HEK293 (cell line): ENCODE data around the gene FIGNL2.

ENCODE experiments used
- CTCF ChIA-PET: fragments of 350-600 bp; formaldehyde crosslinking; extraction: SDS; loops from one replicate; lab custom pipeline; 2021; ENCODE audit warnings: antibody characterized with exemption; lab: Yijun Ruan, JAX
- POLR2A ChIA-PET: fragments of 300-600 bp; formaldehyde crosslinking; extraction: SDS; loops from one replicate; lab custom pipeline; 2020; ENCODE audit warnings: antibody characterized with exemption, inconsistent platforms; lab: Yijun Ruan, JAX
- H3K27ac ChIP-seq: fragments of 200-500 bp; sonication (Bioruptor generic); 2 replicates; pipeline ENCODE4 v1.5.1; 2014; ENCODE audit warnings: low read depth, low read length, control low read depth, inconsistent platforms; ENCODE audit errors: extremely low read depth
- H3K36me3 ChIP-seq, 2 experiments: fragments of 200-500 bp in 1 of 2; sonication (Bioruptor generic) in 1 of 2; 1 replicate in 1 of 2; 2 replicates in 1 of 2; pipeline ENCODE4 v1.5.1; 2014 to 2017; ENCODE audit warnings: inconsistent platforms in 2 of 2, low read length in 2 of 2; ENCODE audit not compliant: control insufficient read depth in 2 of 2, insufficient read depth in 1 of 2
- H3K4me1 ChIP-seq: fragments of 200-500 bp; sonication (Bioruptor generic); 2 replicates; pipeline ENCODE4 v1.5.1; 2014; ENCODE audit warnings: mild to moderate bottlenecking, low read length, inconsistent platforms; ENCODE audit not compliant: control insufficient read depth, insufficient read depth
- H3K4me3 ChIP-seq: 2 replicates; pipeline ENCODE4 v1.5.1; 2011; ENCODE audit warnings: low read depth, mild to moderate bottlenecking, control low read depth, low read length, moderate library complexity
- H3K9me3 ChIP-seq: fragments of 200-500 bp; sonication (Bioruptor generic); 2 replicates; pipeline ENCODE4 v1.5.1; 2014; ENCODE audit warnings: low read depth, low read length, inconsistent platforms; ENCODE audit not compliant: control insufficient read depth, insufficient read depth
- HOXA7 ChIP-seq: sonication (generic); formaldehyde crosslinking; IDR thresholded peaks from 2 replicates; pipeline ENCODE4 v1.8.1; 2022; ENCODE audit warnings: missing genetic modification reagents, borderline replicate concordance
- KLF7 ChIP-seq: fragments of 450-650 bp; formaldehyde crosslinking; IDR thresholded peaks from 2 replicates; pipeline ENCODE4 v1.5.1; 2016; ENCODE audit warnings: missing biosample characterization, missing genetic modification characterization, borderline replicate concordance
- OVOL3 ChIP-seq: fragments of 450-650 bp; formaldehyde crosslinking; IDR thresholded peaks from 2 replicates; pipeline ENCODE4 v1.5.1; 2016; ENCODE audit warnings: missing biosample characterization, missing genetic modification characterization
- REPIN1 ChIP-seq: fragments of 450-650 bp; formaldehyde crosslinking; IDR thresholded peaks from 2 replicates; pipeline ENCODE4 v1.5.1; 2017; ENCODE audit warnings: missing biosample characterization, missing genetic modification characterization, low read depth
- SCRT2 ChIP-seq: fragments of 450-650 bp; formaldehyde crosslinking; IDR thresholded peaks from 2 replicates; pipeline ENCODE4 v1.5.1; 2016; ENCODE audit warnings: missing biosample characterization, missing genetic modification characterization
- WT1 ChIP-seq: fragments of 450-650 bp; formaldehyde crosslinking; IDR thresholded peaks from 2 replicates; pipeline ENCODE4 v1.5.1; 2016; ENCODE audit warnings: missing biosample characterization, missing genetic modification characterization
- ZBTB11 ChIP-seq: fragments of 450-650 bp; formaldehyde crosslinking; conservative IDR thresholded peaks from 2 replicates; pipeline ENCODE4 v1.5.1; 2016; ENCODE audit warnings: low read depth, missing biosample characterization, missing genetic modification characterization
- ZBTB20 ChIP-seq: fragments of 450-650 bp; formaldehyde crosslinking; IDR thresholded peaks from 2 replicates; pipeline ENCODE4 v1.5.1; 2016; ENCODE audit warnings: missing biosample characterization, missing genetic modification characterization
- ZFHX2 ChIP-seq: fragments of 450-650 bp; formaldehyde crosslinking; conservative IDR thresholded peaks from 2 replicates; pipeline ENCODE4 v1.5.1; 2016; ENCODE audit warnings: missing biosample characterization, missing genetic modification characterization
- ZNF114 ChIP-seq: fragments of 450-650 bp; formaldehyde crosslinking; IDR thresholded peaks from 2 replicates; pipeline ENCODE4 v1.5.0; 2017; ENCODE audit warnings: missing biosample characterization, missing genetic modification characterization
- ZNF138 ChIP-seq: fragments of 450-650 bp; formaldehyde crosslinking; IDR thresholded peaks from 2 replicates; pipeline ENCODE4 v1.5.1; 2016; ENCODE audit warnings: missing biosample characterization, missing genetic modification characterization, borderline replicate concordance
- ZNF175 ChIP-seq: fragments of 450-650 bp; formaldehyde crosslinking; IDR thresholded peaks from 2 replicates; pipeline ENCODE4 v1.5.1; 2016; ENCODE audit warnings: missing biosample characterization, missing genetic modification characterization
- ZNF274 ChIP-seq, 2 experiments: fragments of 200-500 bp in 1 of 2; fragments of 450-650 bp in 1 of 2; sonication (Bioruptor generic) in 1 of 2; formaldehyde crosslinking in 1 of 2; IDR thresholded peaks; 2 replicates each; pipeline versions ENCODE4 v1.5.1 to v1.6.1; 2014 to 2016; ENCODE audit warnings: borderline replicate concordance in 1 of 2, inconsistent platforms in 1 of 2, low read length in 1 of 2, missing biosample characterization in 1 of 2, missing genetic modification characterization in 1 of 2
- ZNF514 ChIP-seq: fragments of 450-650 bp; formaldehyde crosslinking; IDR thresholded peaks from 2 replicates; pipeline ENCODE4 v1.5.1; 2016; ENCODE audit warnings: missing biosample characterization, missing genetic modification characterization
- ZNF544 ChIP-seq: fragments of 450-650 bp; formaldehyde crosslinking; IDR thresholded peaks from 2 replicates; pipeline ENCODE4 v1.5.0; 2017; ENCODE audit warnings: missing biosample characterization, missing genetic modification characterization
- ZNF560 ChIP-seq: fragments of 450-650 bp; formaldehyde crosslinking; IDR thresholded peaks from 2 replicates; pipeline ENCODE4 v1.5.1; 2017; ENCODE audit warnings: missing biosample characterization, missing genetic modification characterization, borderline replicate concordance
- ZNF621 ChIP-seq: fragments of 450-650 bp; formaldehyde crosslinking; IDR thresholded peaks from 2 replicates; pipeline ENCODE4 v1.5.1; 2017; ENCODE audit warnings: missing biosample characterization, missing genetic modification characterization
- ZNF670 ChIP-seq: fragments of 450-650 bp; formaldehyde crosslinking; IDR thresholded peaks from 2 replicates; pipeline ENCODE4 v1.5.1; 2016; ENCODE audit warnings: missing biosample characterization, missing genetic modification characterization, low read depth
- ZNF747 ChIP-seq: fragments of 450-650 bp; formaldehyde crosslinking; IDR thresholded peaks from 2 replicates; pipeline ENCODE4 v1.5.1; 2016; ENCODE audit warnings: missing biosample characterization, missing genetic modification characterization
- TF ChIP-seq, protein P1 (sequence below): fragments of 450-650 bp; formaldehyde crosslinking; IDR thresholded peaks from 2 replicates; pipeline ENCODE4 v1.5.1; 2016; ENCODE audit warnings: missing biosample characterization, missing genetic modification characterization
- TF ChIP-seq, protein P2 (sequence below): sonication (generic); formaldehyde crosslinking; IDR thresholded peaks from 2 replicates; pipeline ENCODE4 v1.8.1; 2022; ENCODE audit warnings: mild to moderate bottlenecking, moderate library complexity, missing genetic modification reagents
- TF ChIP-seq, protein P3 (sequence below): fragments of 450-650 bp; formaldehyde crosslinking; IDR thresholded peaks from 2 replicates; pipeline ENCODE4 v1.5.1; 2016; ENCODE audit warnings: missing biosample characterization, missing genetic modification characterization
- TF ChIP-seq, protein P4 (sequence below): IDR thresholded peaks from 2 replicates; pipeline ENCODE4 v1.6.1; 2011; ENCODE audit warnings: mild to moderate bottlenecking, low read depth, low read length, borderline replicate concordance

FIGNL2 gene

DNA sequence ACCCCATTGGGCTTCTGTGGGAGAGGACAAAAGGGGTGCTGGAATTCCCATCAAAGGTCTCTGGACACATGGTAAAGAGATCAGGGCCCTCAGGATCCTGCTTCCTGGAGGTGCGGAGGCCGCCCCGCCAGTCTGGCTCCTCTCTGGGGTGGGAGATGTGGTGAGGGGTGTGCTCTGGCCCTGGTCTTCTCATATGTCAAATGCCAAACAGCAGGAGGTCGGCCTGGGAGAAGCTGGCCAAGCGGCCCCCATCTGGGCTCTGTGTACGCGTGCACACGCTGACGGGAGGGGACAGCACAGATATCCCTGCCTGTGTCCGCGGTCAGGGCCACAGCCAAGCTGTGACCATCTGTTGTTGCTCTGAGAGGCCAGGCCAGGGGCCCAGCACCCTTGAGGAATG, 14.1 kb downstream of the FIGNL2 start:
- Histone ChIP-seq H3K4me3 (no peak overlapping the region), H3K36me3 (no peaks in the 10 kb centered on the region), H3K27ac (no peak overlapping the region), H3K4me1 (0 out of 2 replicates have a peak, but pooled peaks cover 1% of the 10 kb centered on the region), H3K9me3 (no peaks in the 10 kb centered on the region)
- CTCF ChIA-PET = interaction anchor here (2.7 kb wide), 1 partner anchor 11 kb away, joined by 13 read pairs; no protein-coding TSS in a partner anchor
- POLR2A ChIA-PET = no interaction called here
- TF ChIP-seq ZNF621 = no peak
- no peak for TF ChIP-seq OVOL3
- TF ChIP-seq ZNF514 (tag by site-specific recombination) = no peak
- no peak for TF ChIP-seq ZBTB20 (tag by site-specific recombination)
- no peak for TF ChIP-seq KLF7 (tag by site-specific recombination)
- no peak for TF ChIP-seq REPIN1 (tag by site-specific recombination)
- no peak for TF ChIP-seq ZNF560 (tag by site-specific recombination)
- TF ChIP-seq, protein P1, sequence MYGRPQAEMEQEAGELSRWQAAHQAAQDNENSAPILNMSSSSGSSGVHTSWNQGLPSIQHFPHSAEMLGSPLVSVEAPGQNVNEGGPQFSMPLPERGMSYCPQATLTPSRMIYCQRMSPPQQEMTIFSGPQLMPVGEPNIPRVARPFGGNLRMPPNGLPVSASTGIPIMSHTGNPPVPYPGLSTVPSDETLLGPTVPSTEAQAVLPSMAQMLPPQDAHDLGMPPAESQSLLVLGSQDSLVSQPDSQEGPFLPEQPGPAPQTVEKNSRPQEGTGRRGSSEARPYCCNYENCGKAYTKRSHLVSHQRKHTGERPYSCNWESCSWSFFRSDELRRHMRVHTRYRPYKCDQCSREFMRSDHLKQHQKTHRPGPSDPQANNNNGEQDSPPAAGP (tag by site-specific recombination) = no peak
- TF ChIP-seq, protein P2, sequence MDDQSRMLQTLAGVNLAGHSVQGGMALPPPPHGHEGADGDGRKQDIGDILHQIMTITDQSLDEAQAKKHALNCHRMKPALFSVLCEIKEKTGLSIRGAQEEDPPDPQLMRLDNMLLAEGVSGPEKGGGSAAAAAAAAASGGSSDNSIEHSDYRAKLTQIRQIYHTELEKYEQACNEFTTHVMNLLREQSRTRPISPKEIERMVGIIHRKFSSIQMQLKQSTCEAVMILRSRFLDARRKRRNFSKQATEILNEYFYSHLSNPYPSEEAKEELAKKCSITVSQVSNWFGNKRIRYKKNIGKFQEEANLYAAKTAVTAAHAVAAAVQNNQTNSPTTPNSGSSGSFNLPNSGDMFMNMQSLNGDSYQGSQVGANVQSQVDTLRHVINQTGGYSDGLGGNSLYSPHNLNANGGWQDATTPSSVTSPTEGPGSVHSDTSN (CRISPR knock-in tag) = no peak
- no peak for TF ChIP-seq ZNF175 (tag by site-specific recombination)
- TF ChIP-seq, protein P3, sequence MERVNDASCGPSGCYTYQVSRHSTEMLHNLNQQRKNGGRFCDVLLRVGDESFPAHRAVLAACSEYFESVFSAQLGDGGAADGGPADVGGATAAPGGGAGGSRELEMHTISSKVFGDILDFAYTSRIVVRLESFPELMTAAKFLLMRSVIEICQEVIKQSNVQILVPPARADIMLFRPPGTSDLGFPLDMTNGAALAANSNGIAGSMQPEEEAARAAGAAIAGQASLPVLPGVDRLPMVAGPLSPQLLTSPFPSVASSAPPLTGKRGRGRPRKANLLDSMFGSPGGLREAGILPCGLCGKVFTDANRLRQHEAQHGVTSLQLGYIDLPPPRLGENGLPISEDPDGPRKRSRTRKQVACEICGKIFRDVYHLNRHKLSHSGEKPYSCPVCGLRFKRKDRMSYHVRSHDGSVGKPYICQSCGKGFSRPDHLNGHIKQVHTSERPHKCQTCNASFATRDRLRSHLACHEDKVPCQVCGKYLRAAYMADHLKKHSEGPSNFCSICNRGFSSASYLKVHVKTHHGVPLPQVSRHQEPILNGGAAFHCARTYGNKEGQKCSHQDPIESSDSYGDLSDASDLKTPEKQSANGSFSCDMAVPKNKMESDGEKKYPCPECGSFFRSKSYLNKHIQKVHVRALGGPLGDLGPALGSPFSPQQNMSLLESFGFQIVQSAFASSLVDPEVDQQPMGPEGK = no peak
- TF ChIP-seq ZNF274 (IDR thresholded peaks at IDR 0.05; ENCODE audit: low read length) = no peak
- no peak for TF ChIP-seq ZNF274 (tag by site-specific recombination; IDR thresholded peaks at IDR 0.05; ENCODE audit: borderline replicate concordance)
- no peak for TF ChIP-seq ZNF138
- TF ChIP-seq WT1 = no peak

GRCh38 chr12:51833448-51834227, 14.9 kb downstream of the FIGNL2 start:
- H3K27ac ChIP-seq = no peak overlapping the region
- POLR2A ChIA-PET = no interaction called here
- TF ChIP-seq SCRT2 = peak; percentile 61; the same call in 1 of the 2 replicates
- no peak for TF ChIP-seq ZNF114 (tag by site-specific recombination)
- TF ChIP-seq HOXA7 (CRISPR knock-in tag) = no peak
- no peak for TF ChIP-seq ZBTB11
- no peak for TF ChIP-seq ZFHX2 (tag by site-specific recombination)
- no peak for TF ChIP-seq ZNF747 (tag by site-specific recombination)
- TF ChIP-seq ZNF544 = no peak
- TF ChIP-seq, protein P4, sequence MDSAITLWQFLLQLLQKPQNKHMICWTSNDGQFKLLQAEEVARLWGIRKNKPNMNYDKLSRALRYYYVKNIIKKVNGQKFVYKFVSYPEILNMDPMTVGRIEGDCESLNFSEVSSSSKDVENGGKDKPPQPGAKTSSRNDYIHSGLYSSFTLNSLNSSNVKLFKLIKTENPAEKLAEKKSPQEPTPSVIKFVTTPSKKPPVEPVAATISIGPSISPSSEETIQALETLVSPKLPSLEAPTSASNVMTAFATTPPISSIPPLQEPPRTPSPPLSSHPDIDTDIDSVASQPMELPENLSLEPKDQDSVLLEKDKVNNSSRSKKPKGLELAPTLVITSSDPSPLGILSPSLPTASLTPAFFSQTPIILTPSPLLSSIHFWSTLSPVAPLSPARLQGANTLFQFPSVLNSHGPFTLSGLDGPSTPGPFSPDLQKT = no peak
- no peak for TF ChIP-seq ZNF670 (tag by site-specific recombination)

More at GRCh38 chr12:51833448-51834227, 14.9 kb downstream of the FIGNL2 start:
- H3K36me3 ChIP-seq = no peaks in the 10 kb centered on the region
- no peaks in the 10 kb centered on the region for H3K4me1 ChIP-seq
- H3K4me3 ChIP-seq = no peak overlapping the region
- no peaks in the 10 kb centered on the region for H3K9me3 ChIP-seq
- CTCF ChIA-PET = interaction anchor here (1.1 to 1.8 kb wide), 2 partner anchors 10 to 42 kb away, joined by 3 to 6 read pairs; no protein-coding TSS in a partner anchor
